HG03457 (cell line): ENCODE measurements around the gene ROPN1L.

ENCODE experiments used
- ATAC-seq: cut with Tn5 transposase; IDR thresholded peaks from one replicate; pipeline ENCODE4 v1.9.1; 2021; ENCODE audit warnings: moderate number of reproducible peaks; ENCODE audit not compliant: unreplicated experiment

ROPN1L gene

DNA sequence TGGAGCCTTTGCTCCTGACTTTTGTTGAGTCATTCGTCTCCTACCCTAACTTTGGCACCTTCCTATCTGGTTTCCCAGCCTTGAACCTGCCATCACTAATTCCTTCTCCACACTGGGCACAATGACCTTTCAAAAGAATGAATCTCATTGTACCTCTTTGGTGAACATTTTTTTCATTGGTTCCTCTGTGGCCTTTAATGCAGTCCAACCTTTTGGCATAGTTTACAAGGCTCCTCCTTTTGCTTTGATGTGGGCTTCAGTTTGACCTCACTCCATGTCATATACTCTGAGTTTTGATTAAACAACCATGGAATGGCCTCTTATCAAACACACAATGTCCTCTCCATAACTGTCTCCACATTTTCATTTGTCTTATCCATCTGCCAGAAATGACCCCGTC is 14.5 kb upstream of the ROPN1L start:
- no peak for ATAC-seq

DNA sequence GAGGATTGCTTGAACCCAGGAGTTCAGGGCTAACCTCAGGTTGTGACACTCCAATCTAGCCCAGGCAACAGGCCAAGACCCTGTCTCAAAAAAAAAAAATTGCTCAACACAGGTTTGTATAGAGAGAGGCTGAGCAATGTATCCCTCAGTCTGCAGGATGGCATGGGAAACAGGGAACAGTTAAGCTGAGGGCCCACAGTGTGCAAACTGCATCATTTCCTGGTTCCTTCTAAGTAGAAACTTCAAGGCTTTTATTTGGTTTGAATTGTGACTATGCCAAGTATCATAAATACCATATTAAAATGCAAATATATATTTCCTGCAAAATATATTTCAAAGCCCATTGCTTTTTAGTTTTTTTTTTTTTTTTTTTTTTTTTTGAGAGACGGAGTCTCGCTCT is 13.7 kb upstream of the ROPN1L start:
- ATAC-seq: no peak

DNA sequence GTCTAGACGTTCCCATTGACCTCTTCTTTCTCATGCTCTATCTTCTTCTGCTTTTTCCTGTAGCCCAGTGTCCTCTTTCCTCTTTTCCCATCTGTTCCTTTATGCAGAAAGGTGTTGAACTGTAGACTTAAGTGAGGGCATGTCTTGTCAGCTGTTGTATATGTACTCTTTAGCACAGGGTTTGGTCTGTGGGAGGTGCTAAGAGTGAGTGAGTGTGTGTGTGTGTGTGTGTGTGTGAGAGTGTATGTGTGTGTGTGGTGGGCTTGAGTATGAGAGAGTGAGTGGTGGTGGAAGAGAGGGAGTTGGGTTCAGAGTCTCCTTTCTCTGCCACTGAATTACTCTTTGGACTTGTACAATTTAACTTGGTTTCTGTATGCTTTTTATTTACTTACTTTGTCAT is 10.3 kb upstream of the ROPN1L start:
- no peak for ATAC-seq

DNA sequence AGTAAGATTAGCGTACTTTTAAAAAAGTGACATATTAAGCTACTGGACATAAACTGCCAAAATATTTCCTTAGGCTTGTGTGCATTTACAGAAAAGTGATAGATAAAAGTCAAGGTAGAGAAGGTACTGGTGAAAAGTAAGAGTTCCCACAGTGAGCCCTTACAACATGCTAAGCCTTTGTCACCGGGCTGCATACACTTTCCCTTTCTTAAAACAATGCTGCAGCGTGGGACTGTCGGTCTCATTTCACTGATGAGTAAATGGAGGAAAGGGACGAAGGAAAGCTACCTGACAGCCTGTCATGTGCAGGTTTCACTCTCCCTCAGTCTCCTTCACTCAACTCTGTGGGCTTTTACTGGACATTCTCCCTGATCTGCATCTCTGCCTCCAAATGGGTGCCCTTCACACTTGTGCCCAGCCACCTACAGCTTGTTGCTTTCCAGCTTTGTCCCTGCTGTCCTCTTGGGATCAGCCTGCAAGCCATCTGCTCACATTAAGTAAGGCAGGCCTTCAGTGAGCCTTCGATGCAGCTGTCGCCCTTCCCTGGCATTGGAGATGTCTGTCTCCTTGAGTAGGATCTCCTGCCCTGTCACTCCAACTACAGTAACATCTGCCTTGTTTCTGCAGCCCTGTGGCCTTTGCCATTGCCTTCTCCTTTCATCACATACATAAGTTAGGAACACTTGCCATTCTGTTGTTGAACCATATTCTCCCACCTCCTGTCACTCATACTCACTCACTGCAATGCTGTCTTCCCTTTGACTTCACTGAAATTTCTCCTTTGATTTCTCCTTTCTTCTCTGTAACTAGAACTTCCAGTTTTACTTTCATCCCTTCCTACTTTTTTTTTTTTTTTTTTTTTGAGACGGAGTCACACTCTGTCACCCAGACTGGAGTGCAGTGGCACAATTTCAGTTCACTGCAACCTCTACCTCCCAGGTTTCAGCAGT is 9.3 kb upstream of the ROPN1L start:
- no peak for ATAC-seq

DNA sequence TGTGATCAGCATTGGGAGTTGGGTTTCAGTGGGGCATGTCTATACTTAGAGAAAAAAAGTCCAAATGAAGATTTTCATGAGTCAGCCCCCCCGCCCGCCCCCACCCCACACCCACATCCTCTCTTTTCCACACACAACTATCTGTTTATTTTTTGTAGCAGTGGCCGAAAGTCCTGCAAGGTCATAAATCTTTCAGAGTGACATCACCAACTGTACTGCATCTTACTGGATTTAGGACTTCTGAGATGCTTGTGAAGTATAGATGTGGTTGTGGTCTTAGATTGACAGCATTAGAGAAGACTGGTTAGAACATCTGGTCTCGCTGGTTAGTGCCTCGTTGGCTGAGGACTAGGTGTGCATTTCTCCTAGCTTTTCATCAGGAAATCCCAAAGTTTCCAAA is 7.3 kb upstream of the ROPN1L start:
- ATAC-seq: no peak

DNA sequence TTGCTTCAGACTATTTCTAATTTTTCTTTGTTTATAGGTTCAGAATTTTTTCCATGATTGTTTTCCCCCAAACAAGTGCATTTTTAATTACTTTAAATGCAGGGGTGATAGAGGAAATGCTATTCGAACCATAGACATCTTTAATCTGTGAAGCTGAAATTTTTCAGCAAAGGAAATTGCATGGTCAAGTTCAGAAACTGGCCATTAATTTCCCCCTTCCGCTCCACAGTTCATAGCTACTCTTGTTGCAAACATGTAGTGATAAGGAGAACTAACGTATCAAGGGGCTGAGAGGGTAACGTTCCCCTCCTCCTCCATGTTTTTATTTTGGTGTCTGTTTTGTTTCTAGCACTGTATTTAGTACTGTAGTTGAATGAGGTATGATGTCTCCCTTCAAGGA is 3.4 kb upstream of the ROPN1L start:
- no peak for ATAC-seq

DNA sequence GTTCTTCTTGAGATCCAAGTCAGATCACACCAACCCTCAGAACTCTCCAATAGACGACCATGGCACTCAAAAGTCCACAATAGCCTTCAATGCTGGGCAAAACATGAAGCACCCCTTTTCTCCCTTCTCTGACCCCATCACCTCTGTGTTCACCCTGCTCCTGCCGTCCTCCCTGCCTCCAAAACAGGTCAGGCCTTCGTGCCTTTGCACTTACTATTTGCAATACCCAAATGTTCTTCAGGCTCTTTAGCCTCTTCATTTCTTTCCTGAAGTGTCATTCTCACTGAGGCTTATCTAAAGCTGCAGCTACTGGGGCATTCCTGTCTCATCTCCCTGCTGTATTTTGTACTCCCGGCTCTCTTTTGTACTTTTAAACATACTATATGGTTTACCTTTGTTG is 2.0 kb upstream of the ROPN1L start:
- no peak for ATAC-seq

DNA sequence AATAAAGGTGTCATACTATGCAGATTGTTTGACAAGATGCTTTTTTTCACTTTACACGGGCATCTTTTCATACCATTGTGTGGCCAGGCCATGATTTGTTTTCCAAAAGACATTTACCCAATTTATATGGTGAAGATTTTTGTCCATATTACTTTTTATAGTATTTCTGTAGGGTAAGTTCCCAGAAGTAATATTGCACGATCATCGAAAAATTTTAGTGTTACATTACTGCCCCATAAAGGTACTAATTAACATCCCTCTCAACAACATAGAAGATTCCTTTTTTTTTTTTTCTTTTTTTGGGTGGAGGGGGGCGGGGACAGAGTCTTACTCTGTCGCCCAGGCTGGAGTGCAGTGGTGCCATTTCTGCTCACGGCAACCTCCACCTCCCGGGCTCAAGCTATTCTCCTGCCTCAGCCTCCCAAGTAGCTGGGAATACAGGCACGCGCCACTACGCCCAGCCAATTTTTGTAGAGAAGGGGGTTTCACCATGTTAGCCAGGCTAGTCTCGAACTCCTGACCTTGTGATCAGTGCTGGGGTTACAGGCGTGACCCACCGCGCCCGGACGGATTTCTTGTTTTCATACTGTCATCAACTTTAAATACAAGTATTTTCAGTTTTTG is 1.2 kb upstream of the ROPN1L start:
- no peak for ATAC-seq

DNA sequence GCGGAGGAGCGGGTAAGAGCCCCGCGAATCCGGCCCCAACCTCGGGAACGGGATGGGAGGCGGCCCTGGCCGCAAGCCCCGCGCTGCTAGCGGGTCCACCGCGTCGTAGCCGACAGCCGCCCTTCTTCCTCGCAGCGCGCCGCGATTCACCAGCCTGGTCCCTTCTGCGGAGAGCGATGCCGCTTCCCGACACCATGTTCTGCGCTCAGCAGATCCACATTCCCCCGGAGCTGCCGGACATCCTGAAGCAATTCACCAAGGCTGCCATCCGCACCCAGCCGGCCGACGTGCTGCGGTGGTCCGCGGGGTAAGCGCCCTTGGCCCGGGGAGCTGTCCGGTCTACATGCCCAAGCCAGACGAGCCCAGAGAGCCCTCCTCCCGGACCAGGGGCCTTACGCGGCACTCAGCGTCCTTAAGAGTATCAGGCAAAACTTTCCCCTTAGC is 335 bp downstream of the ROPN1L start:
- peak; percentile 23 for ATAC-seq

DNA sequence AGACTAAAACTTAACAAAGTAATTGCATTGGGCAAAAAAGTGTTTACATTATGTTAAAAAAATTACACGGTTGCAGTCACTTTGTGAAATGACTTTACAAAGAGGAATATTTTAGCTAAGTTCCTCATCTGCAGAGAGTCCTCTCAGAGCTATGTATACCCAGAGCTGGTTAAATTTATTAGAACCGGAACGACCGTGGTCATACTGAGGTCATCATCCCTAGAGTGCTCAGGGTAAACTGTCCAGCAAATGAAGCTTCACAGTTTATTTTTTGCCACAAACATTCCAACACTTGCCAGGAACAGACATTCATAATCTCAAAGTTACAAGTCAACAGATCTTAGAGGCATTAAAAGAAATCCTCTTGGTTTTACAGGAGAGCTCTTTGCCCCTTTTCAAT is 897 bp downstream of the ROPN1L start:
- ATAC-seq: no peak

DNA sequence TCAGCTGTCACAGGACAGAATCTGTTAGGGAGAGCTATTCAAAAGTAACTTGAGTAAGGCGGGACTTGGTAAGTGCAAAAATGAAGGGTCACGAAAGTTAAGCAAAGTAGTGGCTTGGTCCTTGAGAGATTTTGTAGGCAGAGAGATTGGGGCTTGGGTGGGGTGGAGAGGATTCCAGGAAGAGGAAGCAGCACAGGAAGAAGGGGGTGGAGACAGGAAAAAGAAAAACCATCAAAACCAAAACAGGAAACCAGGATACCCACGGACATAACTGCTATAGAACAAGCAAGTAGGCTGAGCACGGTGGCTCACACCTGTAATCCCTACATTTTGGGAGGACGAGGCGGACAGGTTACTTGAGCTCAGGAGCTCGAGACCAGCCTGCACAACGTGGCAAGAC is 3.7 kb downstream of the ROPN1L start:
- ATAC-seq: no peak

DNA sequence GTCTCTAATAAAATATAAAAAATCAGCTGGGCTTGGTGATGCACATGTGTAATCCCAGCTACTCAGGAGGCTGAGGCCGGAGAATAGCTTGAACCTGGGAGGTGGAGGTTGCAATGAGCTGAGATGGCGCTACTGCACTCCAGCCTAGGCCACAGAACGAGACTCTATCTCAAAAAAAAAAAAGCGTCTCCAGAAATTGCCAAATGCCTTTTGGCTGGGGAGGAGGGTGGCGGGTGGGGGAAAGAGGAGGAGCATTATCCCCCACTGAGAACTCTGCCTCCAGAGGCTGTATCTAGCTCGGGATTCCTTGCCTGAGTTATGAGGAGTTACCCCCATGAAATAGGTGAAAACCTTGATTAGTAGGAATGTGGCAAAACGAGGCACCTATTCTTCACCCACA is 4.8 kb downstream of the ROPN1L start:
- no peak for ATAC-seq

DNA sequence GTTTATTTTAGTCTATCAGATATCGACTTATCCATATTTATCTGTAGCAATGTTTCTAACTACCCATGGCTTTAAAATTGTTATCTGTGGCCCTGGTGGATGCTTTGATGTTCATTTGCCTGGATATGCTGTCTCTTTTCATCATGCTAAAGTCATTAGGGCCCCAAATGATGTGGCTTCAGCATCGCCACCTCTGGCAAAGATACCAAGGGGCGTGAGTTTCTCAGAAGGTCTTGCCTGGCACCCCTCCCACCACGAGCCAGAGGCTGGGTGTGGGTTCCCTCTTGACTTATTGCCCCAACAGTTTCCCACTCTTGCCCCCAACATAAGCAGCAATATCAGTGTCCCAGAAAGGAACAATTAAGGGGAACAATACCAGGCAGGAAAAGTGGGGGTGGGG is 5.4 kb downstream of the ROPN1L start:
- ATAC-seq: no peak

DNA sequence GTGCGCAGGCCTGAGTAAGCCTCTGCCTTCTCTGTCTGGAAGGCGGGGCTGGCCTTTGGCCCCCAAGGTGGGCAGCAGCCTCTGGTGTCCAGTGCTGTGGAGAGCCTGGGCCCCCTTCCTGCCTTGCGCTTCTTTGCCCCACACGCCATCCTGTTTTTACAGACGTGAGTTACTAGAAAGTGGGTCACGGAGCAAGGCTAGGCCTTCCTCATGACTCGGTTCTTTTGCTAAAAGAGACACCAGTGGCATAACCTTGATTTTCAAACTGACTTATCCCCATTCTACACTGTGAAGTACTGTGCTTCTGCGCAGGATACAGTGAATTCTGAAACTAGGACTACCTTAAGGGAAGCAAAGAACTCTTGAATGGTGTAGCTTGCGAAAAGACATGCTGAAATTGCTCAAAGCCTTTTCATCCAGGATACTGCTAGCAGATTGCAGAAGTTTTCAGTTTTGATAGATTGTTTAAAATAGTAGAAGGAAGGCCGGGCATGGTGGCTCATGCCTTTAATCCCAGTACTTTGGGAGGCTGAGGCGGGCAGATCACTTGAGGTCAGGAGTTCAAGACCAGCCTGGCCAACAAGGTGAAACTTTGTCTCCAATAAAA is 7.2 kb downstream of the ROPN1L start:
- ATAC-seq: no peak

DNA sequence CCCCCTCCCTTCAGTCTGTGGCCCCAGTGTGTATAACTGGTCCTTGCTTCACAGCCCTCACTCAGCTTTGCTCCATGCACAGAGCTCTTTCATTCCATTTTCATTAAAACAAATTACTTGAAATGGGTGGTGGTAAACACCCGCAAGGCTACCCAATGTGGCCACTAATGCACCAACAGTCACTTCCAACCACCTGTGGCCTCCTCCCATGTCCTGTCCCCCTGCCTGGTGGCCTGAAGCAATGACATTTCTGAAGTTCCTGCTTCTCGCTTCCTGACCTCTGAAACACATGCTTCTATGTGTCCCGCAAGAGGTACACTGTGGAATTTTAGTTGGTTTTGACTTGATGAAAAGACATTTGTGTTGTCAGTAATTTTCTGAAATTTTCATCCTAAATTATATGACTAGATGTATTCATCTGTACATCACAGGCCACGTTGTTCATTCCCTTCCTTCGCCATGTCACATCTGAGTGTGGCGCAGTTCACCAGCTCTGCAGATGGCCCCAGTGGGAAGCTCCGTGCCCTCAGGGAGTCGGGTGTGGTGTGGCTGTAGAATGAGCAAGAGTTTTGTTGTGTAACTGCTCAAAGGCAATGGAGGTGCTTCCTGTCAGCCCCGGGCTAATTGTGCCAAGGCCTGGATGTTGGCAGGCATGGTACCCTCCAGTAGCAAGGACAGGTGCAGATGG is 9.6 kb downstream of the ROPN1L start:
- no peak for ATAC-seq

DNA sequence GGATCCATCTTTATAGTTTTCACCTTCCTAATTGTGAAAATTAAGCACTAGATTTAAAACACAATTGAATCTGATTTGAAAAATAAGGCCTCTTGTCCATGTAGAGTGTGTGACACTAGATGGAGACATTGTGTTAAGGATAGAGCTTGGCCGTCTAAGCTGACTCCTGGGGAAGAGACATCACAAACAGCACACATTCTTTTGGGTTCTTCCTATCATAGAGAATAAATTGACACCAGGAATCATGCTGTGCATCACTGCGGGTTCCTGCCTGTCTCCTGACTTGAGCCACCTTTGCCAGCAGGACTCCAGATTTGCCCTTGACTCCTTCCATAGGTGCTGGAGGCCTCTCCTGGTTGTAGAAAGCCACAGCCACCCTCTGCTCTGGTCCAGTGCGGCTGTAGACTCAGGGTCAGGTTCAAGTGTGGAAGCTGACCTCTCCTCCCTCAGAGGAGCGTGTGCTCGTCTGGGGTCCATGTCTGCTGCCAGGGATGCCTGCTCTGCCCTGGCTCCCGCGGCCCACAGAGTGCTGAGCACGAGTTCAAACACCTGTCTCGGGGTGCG is 11.2 kb downstream of the ROPN1L start:
- ATAC-seq: no peak

DNA sequence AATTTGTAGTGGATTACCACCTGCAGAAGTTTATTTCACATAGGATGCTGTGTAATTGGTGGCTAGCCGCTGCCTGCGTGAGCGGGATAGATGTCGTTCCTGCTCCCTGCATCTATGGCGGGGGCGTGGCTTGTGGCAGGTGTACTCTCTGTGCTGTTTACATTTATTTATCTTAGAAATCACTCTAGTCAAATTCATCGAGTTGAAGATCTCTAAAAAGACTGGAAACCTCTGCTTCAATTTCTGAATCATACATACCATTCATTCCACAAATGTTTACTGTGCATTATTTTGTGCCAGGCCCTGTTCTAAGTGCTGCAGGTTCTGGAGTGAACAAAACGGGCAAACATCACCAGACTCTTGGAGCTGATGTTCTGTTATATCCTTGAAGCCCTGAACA is 11.9 kb downstream of the ROPN1L start:
- no peak for ATAC-seq

DNA sequence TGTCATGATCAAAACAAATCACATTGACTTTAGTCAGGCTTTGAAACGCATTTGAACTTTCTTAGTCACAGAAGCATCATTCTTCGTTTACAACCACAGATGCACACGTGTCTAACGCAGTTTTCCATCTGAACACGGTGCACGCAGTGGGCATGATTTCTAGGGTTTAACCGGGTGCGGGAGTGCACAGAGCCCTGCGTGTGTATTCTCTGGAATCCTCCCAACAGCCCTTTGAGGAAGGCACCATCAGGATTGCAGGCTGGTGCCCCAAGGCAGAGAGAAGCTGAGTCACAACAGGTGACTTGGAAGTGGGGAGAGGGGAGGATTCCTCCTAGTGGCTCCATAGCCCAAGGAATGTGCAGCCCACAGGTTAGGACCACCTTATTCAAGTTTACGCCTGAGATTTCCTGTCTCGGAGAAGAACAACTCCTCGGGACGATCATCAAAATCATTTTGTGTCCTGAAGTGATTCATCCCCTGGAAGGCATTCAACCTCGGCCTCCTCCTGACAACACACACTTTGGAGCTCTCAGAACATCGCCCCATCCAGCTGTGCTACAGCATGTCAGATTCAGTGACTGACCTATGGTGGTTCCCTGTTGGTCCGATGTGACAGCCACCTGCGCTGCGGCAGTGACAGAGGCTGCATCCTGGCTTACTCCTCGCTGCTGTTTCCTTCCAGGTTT is 13.1 kb downstream of the ROPN1L start:
- no peak for ATAC-seq

DNA sequence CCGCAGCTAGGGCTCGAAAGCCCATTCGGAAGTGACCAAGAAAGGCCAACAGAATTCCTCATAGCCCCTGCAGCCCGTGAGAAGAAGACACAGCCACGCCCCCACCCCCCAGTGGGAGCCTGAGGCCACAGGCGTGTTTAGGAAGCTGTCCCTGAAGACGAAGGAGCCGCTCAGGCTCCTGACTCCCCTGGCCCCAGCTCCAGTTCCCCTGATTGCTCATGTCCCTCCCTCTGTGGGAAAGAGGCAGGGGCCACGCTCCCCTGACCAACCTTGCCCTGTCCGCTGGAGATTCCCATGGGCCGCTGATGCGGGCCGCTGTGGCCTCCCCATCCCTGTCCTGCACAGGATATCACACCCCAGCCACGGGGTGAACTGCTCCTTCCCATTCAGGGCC is 13.6 kb downstream of the ROPN1L start:
- ATAC-seq: no peak

DNA sequence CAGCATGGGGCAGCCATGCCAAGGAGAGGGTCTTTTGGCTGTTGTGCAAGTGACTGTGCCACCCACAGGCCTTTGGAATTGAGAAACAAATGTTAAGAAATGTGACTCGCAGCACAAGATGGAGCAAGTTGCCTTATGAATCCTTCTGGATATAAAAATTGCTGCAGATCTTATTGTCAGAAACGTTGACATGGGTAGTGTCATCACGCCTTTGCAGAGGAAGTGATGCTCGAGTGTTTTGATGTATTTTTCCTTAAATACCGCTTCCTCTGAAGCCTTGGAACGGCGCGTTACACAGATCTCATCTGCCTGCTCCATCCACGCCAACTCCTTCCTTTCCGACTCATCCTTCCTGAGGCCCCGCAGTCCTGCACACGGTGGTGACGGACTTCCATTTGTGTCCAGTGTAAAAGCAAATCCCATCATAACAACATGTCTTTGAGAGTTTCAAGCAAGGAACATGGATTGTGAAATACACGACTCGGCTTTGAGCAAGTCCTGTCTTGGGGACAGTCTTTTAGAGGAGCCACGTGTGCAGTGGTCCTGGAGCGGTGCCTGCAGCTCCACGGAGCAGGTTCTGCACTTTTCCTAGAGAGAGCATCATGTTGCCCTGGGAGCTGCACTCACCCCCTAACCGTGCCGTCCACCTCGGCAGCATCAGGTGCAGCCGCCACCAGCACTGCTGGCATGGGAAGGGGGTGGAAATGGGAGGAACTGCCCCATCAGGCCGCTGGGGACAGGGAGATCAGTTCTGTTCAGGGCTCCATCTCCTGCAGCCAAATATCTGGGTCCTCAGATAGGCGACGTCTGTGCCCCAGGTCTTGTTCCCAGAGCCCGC is 15.1 kb downstream of the ROPN1L start:
- ATAC-seq: no peak
